Brain microvascular endothelial cell (primary cell): ENCODE data around the gene CRTAC1.

Source experiments
- DNase-seq: peaks from one replicate; pipeline ENCODE4 v3.0.0-alpha.2; 2020
- H3K27ac ChIP-seq: fragments of 250-450 bp; sonication (Bioruptor Pico); 2 replicates; pipeline ENCODE4 v1.5.1; 2020; ENCODE audit warnings: mild to moderate bottlenecking, moderate library complexity
- H3K27me3 ChIP-seq: fragments of 250-450 bp; sonication (Bioruptor Pico); replicated peaks from 2 replicates; pipeline ENCODE4 v1.5.1; 2020; ENCODE audit warnings: mild to moderate bottlenecking
- H3K36me3 ChIP-seq: fragments of 250-450 bp; sonication (Bioruptor Pico); replicated peaks from 2 replicates; pipeline ENCODE4 v1.5.1; 2020; ENCODE audit warnings: mild to moderate bottlenecking
- H3K4me3 ChIP-seq: 2 replicates; pipeline ENCODE4 v1.5.1; 2011; ENCODE audit warnings: low read depth, mild to moderate bottlenecking, control low read depth, low read length, moderate library complexity
- CTCF ChIP-seq: IDR thresholded peaks from 2 replicates; pipeline ENCODE4 v1.5.1; 2011; ENCODE audit warnings: low read depth, mild to moderate bottlenecking, moderate library complexity, low read length, control low read depth, inconsistent platforms; ENCODE audit errors: missing control alignments
- in situ Hi-C: cut with HindIII; loops from 2 replicates; pipeline ENCODE4 v1.10.0; 2017; ENCODE audit warnings: low sequenced_read_pairs, low pct_ligation_motif_present

CRTAC1 gene

GRCh38 chr10:97826892-97827291 is 203.5 kb downstream of the CRTAC1 start:
- no peak for TF ChIP-seq CTCF
- DNase-seq: no peak
- in situ Hi-C loops: no loop called here
- no peak overlapping the region for H3K27ac ChIP-seq
- no peaks in the 10 kb centered on the region for H3K36me3 ChIP-seq
- no peak overlapping the region for H3K4me3 ChIP-seq
- H3K27me3 ChIP-seq: no peaks in the 10 kb centered on the region

GRCh38 chr10:97825020-97825760 is 205.2 kb downstream of the CRTAC1 start:
- no peak for TF ChIP-seq CTCF
- Histone ChIP-seq H3K27ac (no peak overlapping the region), H3K27me3 (no peaks in the 10 kb centered on the region), H3K4me3 (no peak overlapping the region), H3K36me3 (no peaks in the 10 kb centered on the region)
- no peak for DNase-seq
- in situ Hi-C loops: no loop called here

- in situ Hi-C loops: no loop called here
- Histone ChIP-seq H3K4me3 (no peak overlapping the region), H3K27me3 (no peaks in the 10 kb centered on the region), H3K36me3 (no peaks in the 10 kb centered on the region), H3K27ac (no peak overlapping the region)
- no peak for DNase-seq
- TF ChIP-seq CTCF: no peak
Measured at GRCh38 chr10:97823734-97824133, 206.7 kb downstream of the CRTAC1 start.

- Histone ChIP-seq H3K4me3 (no peak overlapping the region), H3K27me3 (peaks cover 8% of the 10 kb centered on the region), H3K36me3 (no peaks in the 10 kb centered on the region), H3K27ac (no peak overlapping the region)
- in situ Hi-C loops: no loop called here
- no peak for DNase-seq
- no peak for TF ChIP-seq CTCF
Measured at GRCh38 chr10:97822261-97822687, 208.1 kb downstream of the CRTAC1 start.

- DNase-seq: no peak
- in situ Hi-C loops: no loop called here
- H3K27me3 ChIP-seq: peaks cover 8% of the 10 kb centered on the region
- no peak for TF ChIP-seq CTCF
- no peak overlapping the region for H3K4me3 ChIP-seq
- no peaks in the 10 kb centered on the region for H3K36me3 ChIP-seq
- no peak overlapping the region for H3K27ac ChIP-seq
Measured at GRCh38 chr10:97821308-97822038, 208.9 kb downstream of the CRTAC1 start.
